ENCODE data around the gene KIAA0040.

DNA sequence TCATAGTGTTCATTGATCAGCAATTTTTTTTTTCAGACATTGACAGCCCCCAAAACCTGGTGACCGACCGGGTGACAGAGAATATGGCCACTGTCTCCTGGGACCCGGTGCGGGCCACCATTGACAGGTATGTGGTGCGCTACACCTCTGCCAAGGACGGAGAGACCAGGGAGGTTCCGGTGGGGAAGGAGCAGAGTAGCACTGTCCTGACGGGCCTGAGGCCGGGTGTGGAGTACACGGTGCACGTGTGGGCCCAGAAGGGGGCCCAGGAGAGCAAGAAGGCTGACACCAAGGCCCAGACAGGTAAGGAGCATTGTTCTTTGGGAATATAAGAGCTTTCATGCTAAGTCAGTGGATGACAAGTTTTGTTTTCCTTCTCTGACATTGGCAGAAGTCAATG lies 75.7 kb downstream of the KIAA0040 start:
- TF ChIP-seq CTCF (IDR thresholded peaks at IDR 0.05) (no peak), POLR2A (IDR thresholded peaks at IDR 0.05) (no peak)
